ENCODE results near the gene CHST13.

Gene CHST13

DNA sequence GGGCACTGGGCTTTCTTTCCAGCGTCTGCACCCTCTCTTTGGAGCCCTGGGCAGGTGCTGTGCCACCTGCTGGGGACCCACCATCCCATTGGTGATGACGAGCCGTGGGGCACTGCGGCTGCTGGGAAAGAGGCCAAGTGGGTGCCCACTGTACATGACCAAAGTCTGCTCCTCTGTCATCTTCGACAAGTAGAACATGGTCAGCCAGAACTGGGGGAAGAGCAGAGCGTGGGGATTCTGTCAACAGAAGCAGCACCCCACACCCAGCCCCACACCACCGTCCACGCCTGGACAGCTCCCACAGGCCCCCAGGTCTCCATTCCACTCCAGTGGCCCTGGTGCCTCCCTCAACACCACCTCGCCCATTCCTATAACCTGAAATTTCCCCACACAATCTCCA is 16.1 kb upstream of the CHST13 start:
- DNase-seq (ENCODE audit: extremely low read depth in 1 of 2, low read depth in 1 of 2), result no peak

- no peak for DNase-seq (ENCODE audit: extremely low read depth in 1 of 2, low read depth in 1 of 2)
Observed at GRCh38 chr3:126508564-126508964, 15.4 kb upstream of the CHST13 start.

GRCh38 chr3:126509597-126510307 is 14.2 kb upstream of the CHST13 start:
- no peak for DNase-seq (ENCODE audit: extremely low read depth in 1 of 2, low read depth in 1 of 2)

GRCh38 chr3:126510308-126510910 is 13.5 kb upstream of the CHST13 start:
- no peak for DNase-seq (ENCODE audit: extremely low read depth in 1 of 2, low read depth in 1 of 2)

GRCh38 chr3:126511291-126511690 is 12.7 kb upstream of the CHST13 start:
- DNase-seq (ENCODE audit: extremely low read depth in 1 of 2, low read depth in 1 of 2), result no peak

DNA sequence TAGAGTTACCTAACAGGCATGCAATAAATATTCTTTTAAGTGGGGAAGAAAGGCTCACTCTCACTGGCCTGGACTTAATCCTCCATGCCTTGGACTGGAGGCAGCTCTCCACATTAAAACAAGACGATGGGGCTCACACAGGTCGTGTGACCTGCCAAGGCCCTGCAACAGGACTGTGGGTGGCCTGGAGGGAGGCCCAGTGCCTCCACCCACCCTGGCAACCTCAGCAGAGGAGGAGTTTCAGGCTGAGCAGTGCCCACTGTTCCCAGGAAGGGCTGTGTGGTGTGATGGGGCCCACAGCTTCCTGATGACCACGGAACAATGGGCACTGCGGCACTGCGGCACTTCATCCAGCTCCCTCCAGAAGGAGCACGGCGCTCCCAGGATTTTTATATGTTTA is 11.9 kb upstream of the CHST13 start:
- no peak for DNase-seq (ENCODE audit: extremely low read depth in 1 of 2, low read depth in 1 of 2)

DNA sequence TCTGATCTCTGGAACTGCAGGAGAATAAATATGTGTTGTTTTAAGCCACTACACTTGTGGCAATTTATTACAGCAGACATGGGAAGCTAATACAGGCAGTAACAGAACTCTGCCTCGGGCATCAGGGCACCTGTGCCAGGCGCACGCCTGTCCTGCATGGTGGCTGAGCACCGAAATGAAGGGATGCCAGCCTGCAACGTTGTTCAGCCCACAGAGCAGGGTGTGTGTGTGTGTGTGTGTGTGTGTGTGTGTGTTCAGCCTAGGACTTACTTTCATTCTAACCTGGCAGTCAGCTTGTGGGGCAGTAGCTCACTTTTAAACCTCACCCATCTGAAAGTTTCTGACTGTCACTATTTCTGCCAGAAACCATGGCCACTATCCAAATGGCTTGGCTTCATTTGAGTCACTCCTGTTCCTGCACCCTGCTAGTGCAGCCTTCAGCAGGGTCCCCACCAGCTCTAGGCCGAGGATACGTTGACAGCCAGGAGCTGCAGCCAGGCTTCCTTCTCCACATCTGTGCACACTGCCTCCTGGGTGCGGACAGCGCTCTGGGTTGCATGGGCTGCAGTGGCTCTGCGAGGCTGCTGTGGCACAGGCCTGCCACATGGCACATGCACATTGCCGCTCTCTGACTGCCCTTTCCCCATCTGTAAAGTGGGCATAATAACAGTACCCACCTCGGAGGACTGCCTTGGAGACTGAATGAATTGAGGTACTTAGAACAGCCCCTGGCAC is 10.9 kb upstream of the CHST13 start:
- no peak for DNase-seq (ENCODE audit: extremely low read depth in 1 of 2, low read depth in 1 of 2)

- DNase-seq (ENCODE audit: extremely low read depth in 1 of 2, low read depth in 1 of 2), result no peak
Observed at GRCh38 chr3:126514161-126514560, 9.8 kb upstream of the CHST13 start.

GRCh38 chr3:126515066-126515706 is 8.8 kb upstream of the CHST13 start:
- DNase-seq (ENCODE audit: extremely low read depth in 1 of 2, low read depth in 1 of 2), result no peak

- DNase-seq (ENCODE audit: extremely low read depth in 1 of 2, low read depth in 1 of 2), result no peak
Observed at GRCh38 chr3:126516152-126516935, 7.6 kb upstream of the CHST13 start.

GRCh38 chr3:126516936-126517290 is 7.0 kb upstream of the CHST13 start:
- no peak for DNase-seq (ENCODE audit: extremely low read depth in 1 of 2, low read depth in 1 of 2)

- DNase-seq (ENCODE audit: extremely low read depth in 1 of 2, low read depth in 1 of 2), result no peak
Observed at GRCh38 chr3:126517291-126517951, 6.5 kb upstream of the CHST13 start, which contains the start of gene UROC1. TSS of gene UROC1 (minus strand) at chr3:126517773. CDS start at chr3:126517719, 54 bp downstream.

DNA sequence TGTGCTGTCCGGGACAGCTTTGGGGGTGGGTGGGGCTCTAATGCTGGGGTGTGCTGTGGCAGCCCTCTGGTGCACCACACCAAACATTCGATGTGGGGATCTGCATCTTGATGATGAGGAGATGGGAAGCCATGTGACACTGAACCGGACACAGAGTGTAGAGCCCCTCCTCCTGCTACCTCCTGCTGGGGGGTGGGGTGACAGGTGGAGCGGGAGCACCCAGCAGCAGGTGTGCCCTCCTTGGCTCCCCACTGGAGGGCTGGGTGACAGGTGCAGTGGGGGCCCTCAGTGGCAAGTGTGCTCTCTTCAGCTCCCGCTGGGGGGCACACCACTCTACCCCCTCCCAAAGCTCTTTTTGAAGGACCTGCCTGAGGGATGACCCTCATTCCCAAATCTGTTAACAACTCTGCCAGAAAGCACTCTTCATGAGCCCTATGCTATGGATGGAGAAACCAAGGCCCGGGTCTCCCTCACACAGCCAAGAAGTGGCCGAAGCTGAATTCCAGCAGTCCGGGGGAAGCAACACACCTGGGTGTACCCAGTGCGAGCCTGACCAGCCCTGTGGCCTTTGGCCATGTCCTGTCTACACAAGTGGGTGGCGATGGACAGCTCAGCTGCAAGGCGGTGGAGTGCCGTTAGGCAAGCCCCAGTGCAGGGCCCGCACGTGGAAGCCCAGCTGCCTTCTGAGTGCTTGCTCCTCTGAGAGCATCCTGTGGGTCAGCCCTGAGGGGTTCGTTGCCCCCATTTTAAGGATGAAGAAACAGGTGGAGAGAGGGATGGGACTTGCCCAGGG is 5.8 kb upstream of the CHST13 start:
- no peak for DNase-seq (ENCODE audit: extremely low read depth in 1 of 2, low read depth in 1 of 2)

GRCh38 chr3:126518779-126519177 is 5.2 kb upstream of the CHST13 start:
- no peak for DNase-seq (ENCODE audit: extremely low read depth in 1 of 2, low read depth in 1 of 2)

DNA sequence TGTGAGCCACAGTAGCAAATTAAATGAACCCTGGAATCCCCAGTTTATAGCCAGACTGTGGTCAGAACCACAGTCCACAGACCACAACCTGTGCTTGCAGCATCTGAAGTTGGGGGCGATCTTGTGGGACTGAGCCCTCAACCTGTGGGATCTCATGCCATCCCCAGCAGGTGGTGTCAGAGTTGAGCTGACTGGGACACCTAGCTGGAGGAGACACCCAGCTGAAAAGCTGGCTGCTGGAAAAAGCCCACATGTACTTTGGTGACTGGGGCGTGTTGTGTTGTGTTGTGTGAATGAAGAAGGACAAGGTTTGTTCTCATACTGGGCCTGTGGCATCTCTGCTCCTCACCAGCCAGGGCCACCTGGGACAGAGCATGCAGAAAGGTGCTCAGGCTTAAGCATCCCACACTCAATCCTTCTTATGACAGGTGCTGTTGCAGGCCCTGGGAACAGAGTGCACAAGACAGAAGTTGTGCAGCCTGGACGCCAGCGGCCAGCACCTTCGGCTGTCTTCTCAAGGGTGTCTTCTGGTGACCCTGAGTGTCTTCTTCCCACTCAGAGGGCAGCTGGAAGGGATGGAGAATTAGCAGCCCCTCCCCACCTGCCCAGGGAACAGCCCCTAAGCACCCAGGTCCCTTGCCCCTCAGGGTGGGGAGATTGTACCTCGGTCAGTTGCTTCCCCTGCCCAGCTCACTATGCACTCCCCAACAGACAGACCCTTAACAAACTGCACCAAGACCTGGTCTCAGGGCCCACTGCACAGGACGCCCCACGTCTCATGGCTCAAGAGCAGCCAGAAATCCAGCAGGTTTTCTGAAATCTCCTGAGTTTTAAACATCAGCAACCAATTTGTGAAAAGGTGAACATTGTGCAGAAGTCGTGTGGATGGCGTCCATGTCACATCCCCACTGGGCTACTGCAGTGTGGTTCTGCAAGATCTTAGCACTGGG is 4.2 kb upstream of the CHST13 start:
- no peak for DNase-seq (ENCODE audit: extremely low read depth in 1 of 2, low read depth in 1 of 2)

GRCh38 chr3:126521122-126521891 is 2.6 kb upstream of the CHST13 start:
- no peak for DNase-seq (ENCODE audit: extremely low read depth in 1 of 2, low read depth in 1 of 2)

DNA sequence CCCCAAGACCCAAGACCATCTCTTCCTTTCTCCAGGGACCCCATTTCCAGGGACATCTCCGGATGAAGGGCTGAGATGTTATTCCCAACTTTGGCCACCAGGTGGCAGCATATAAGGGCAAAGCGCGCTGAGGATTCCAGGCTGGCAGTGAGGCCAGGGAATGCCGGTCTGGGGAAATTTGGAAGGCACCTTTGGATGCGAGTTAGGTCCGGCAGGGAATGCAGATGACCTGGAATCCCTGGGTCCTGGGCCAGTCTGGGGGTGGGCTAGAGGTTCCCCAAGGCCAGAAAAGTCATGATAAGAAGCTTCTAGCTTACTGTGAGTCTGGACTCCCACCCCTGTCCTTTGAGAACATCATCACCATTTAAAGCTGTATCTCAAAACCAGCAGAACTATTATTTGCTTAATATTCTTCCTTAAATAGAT is 1.6 kb upstream of the CHST13 start:
- peak in 1 of 2 donors; percentile 15 for DNase-seq (ENCODE audit: extremely low read depth in 1 of 2, low read depth in 1 of 2)

Data from activated CD8-positive, alpha-beta memory T cell treated with anti-CD3 and anti-CD28 coated beads for 1 hour (primary cell).